ENCODE data around the gene LSM3.

DNA sequence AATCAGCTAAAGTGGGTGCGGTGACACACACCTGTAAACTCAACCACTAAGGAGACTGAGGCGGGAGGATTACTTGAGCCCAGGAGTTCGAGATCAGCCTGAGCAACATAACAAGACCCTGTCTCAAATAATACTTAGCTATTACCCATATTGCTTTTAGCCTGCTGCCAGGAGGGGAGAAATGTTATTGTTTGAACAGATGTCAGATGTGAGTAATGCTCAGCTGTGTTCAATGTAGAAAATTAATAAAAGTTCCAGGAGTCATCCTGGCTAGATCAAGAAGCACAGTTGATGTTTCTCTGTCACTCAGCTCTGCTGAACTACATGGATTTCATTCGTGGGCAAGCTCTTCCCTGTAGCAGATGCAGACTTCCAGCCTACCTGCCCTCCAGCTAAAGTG, 22.2 kb downstream of the LSM3 start:
- no peak for TF ChIP-seq CTCF (IDR thresholded peaks at IDR 0.05; ENCODE audit: insufficient read depth, low read depth, low read length)
- no peak for TF ChIP-seq EZH2 (IDR thresholded peaks at IDR 0.05; ENCODE audit: insufficient read depth, low read length)

All from astrocyte (in vitro differentiated cells and primary cell).